ENCODE data around the gene THOP1.

- TF ChIP-seq CTCF (IDR thresholded peaks at IDR 0.05; ENCODE audit: insufficient read depth, low read length) (no peak), POLR2AphosphoS5 (IDR thresholded peaks at IDR 0.05; ENCODE audit: low read depth) (no peak), GABPA (IDR thresholded peaks at IDR 0.05; ENCODE audit: low read depth) (no peak), REST (IDR thresholded peaks at IDR 0.05; ENCODE audit: insufficient replicate concordance, low read depth) (no peak), SPI1 (IDR thresholded peaks at IDR 0.05; ENCODE audit: borderline replicate concordance, low read depth) (no peak)
Measured at GRCh38 chr19:2780284-2780683, 5.0 kb upstream of the THOP1 start.

All from HL-60 (cell line).